HL-60 (cell line): ENCODE measurements around the gene CHRNA4.

ENCODE experiments used
- DNase-seq, 2 experiments: peaks; one replicate each; pipeline ENCODE4 v3.0.0-alpha.2; 2010 to 2020; ENCODE audit warnings: low read depth in 1 of 2, low spot score in 1 of 2
- H3K27ac ChIP-seq: fragments of 250-450 bp; sonication (Bioruptor Pico); replicated peaks from 2 replicates; pipeline ENCODE4 v1.5.1; 2020; ENCODE audit warnings: mild to moderate bottlenecking, moderate library complexity
- H3K27me3 ChIP-seq: fragments of 250-450 bp; sonication (Bioruptor Pico); 2 replicates; pipeline ENCODE4 v1.5.1; 2021; ENCODE audit warnings: mild to moderate bottlenecking, moderate library complexity; ENCODE audit not compliant: insufficient read depth, poor library complexity, severe bottlenecking
- H3K4me3 ChIP-seq: replicated peaks from 2 replicates; pipeline ENCODE4 v1.5.1; 2011; ENCODE audit warnings: mild to moderate bottlenecking, control low read depth, low read length; ENCODE audit not compliant: insufficient read depth
- GABPA ChIP-seq: IDR thresholded peaks from 2 replicates; pipeline ENCODE4 v1.6.1; 2012; ENCODE audit warnings: low read depth
- POLR2AphosphoS5 ChIP-seq: IDR thresholded peaks from 2 replicates; pipeline ENCODE4 v1.6.1; 2012; ENCODE audit warnings: low read depth
- SPI1 ChIP-seq: IDR thresholded peaks from 2 replicates; pipeline ENCODE4 v1.6.1; 2012; ENCODE audit warnings: low read depth, mild to moderate bottlenecking, borderline replicate concordance
- TF ChIP-seq, protein P1 (sequence below): IDR thresholded peaks from one replicate; pipeline ENCODE4 v1.5.1; 2011; ENCODE audit warnings: low read length, control low read depth, inconsistent platforms; ENCODE audit not compliant: insufficient read depth
- TF ChIP-seq, protein P2 (sequence below): IDR thresholded peaks from 2 replicates; pipeline ENCODE4 v1.6.1; 2012; ENCODE audit warnings: low read depth; ENCODE audit not compliant: insufficient replicate concordance

Gene CHRNA4

GRCh38 chr20:63325554-63326313 lies 35.4 kb downstream of the CHRNA4 start:
- TF ChIP-seq, protein P1, sequence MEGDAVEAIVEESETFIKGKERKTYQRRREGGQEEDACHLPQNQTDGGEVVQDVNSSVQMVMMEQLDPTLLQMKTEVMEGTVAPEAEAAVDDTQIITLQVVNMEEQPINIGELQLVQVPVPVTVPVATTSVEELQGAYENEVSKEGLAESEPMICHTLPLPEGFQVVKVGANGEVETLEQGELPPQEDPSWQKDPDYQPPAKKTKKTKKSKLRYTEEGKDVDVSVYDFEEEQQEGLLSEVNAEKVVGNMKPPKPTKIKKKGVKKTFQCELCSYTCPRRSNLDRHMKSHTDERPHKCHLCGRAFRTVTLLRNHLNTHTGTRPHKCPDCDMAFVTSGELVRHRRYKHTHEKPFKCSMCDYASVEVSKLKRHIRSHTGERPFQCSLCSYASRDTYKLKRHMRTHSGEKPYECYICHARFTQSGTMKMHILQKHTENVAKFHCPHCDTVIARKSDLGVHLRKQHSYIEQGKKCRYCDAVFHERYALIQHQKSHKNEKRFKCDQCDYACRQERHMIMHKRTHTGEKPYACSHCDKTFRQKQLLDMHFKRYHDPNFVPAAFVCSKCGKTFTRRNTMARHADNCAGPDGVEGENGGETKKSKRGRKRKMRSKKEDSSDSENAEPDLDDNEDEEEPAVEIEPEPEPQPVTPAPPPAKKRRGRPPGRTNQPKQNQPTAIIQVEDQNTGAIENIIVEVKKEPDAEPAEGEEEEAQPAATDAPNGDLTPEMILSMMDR, result no peak
- TF ChIP-seq SPI1 (no peak), GABPA (no peak), POLR2AphosphoS5 (no peak)
- TF ChIP-seq, protein P2, sequence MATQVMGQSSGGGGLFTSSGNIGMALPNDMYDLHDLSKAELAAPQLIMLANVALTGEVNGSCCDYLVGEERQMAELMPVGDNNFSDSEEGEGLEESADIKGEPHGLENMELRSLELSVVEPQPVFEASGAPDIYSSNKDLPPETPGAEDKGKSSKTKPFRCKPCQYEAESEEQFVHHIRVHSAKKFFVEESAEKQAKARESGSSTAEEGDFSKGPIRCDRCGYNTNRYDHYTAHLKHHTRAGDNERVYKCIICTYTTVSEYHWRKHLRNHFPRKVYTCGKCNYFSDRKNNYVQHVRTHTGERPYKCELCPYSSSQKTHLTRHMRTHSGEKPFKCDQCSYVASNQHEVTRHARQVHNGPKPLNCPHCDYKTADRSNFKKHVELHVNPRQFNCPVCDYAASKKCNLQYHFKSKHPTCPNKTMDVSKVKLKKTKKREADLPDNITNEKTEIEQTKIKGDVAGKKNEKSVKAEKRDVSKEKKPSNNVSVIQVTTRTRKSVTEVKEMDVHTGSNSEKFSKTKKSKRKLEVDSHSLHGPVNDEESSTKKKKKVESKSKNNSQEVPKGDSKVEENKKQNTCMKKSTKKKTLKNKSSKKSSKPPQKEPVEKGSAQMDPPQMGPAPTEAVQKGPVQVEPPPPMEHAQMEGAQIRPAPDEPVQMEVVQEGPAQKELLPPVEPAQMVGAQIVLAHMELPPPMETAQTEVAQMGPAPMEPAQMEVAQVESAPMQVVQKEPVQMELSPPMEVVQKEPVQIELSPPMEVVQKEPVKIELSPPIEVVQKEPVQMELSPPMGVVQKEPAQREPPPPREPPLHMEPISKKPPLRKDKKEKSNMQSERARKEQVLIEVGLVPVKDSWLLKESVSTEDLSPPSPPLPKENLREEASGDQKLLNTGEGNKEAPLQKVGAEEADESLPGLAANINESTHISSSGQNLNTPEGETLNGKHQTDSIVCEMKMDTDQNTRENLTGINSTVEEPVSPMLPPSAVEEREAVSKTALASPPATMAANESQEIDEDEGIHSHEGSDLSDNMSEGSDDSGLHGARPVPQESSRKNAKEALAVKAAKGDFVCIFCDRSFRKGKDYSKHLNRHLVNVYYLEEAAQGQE, result no peak
- H3K27me3 ChIP-seq, result no peaks in the 10 kb centered on the region
- no peak overlapping the region for H3K27ac ChIP-seq

DNA sequence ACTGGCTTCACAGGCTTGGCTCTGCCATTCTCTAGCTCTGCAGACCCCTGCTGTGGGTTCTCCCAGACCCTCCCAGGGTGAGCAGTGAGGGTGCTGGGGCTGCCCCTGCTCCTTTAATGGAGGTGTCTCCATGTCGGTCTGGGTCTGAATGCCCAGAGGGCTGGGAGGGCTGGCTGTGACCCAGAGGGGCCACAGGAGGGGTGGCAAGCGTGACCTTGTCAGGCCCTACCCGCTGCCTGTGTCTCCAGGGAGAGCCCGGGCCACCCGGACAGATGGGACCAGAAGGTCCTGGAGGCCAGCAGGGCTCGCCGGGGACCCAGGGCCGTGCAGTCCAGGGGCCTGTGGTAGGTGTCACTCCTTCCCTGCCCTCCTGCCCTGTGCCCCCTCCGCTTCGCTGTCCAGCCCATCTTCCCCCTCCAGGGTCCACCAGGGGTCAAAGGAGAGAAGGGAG lies 36.1 kb downstream of the CHRNA4 start:
- TF ChIP-seq POLR2AphosphoS5, result no peak

More at GRCh38 chr20:63325554-63326313, 35.4 kb downstream of the CHRNA4 start:
- no peak for DNase-seq
- no peak overlapping the region for H3K4me3 ChIP-seq

DNA sequence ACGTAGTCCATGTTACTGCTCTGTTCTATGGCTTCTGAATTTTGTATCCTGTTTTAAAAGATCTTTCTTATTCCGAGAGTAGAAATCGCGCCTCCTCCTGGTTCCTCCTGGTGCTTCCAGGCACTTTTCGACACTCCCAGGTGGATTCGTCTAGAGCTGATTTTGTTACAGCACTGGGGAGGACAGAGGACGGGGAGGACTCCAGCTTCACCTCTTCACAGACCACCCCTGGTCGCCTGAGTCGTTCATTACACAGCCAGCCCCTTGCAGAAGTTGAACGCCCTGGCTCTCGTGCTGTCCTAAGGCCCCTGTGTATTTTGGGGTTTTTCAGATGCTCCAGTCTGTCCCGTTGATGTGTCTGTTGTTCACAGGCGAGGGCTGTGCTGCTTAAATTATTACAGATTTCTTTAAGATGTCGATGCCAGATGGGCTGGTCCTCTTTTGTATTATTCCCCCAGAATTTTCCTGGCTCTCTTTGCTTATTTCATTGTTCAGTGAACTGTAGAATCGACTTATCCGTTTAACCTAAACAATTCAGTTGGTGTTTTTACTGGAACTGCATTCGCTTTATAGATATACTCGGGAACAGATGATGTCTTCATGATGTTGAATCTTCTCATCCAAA lies 37.7 kb downstream of the CHRNA4 start:
- DNase-seq, result no peak
- Histone ChIP-seq H3K27ac (no peak overlapping the region), H3K27me3 (no peaks in the 10 kb centered on the region), H3K4me3 (no peak overlapping the region)
- TF ChIP-seq, protein P1, result no peak
- TF ChIP-seq SPI1 (no peak), POLR2AphosphoS5 (no peak), GABPA (no peak)
- TF ChIP-seq, protein P2, result no peak

More for the DNA sequence above, 36.1 kb downstream of the CHRNA4 start:
- Histone ChIP-seq H3K27me3 (no peaks in the 10 kb centered on the region), H3K4me3 (no peak overlapping the region), H3K27ac (no peak overlapping the region)
- DNase-seq, result no peak

DNA sequence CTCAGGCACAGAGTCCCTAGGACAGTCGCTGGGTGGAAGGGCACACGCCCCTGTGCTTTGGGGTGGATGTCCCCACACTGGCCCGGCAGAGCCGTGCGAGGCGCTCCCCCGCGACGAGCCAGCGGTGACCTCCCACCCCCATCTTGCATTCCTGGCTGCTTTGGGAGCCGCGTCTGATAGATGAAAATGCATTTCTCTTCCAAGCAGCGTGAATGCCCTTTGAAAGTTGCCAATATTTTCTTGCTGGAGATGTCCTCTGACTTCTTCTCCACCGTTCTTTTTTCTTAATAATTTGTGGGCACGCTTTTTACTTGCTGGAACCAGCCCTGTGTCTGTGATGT lies 38.2 kb downstream of the CHRNA4 start:
- no peak overlapping the region for H3K4me3 ChIP-seq
- no peak for TF ChIP-seq GABPA
- TF ChIP-seq, protein P2, result no peak
- TF ChIP-seq, protein P1, result no peak
- H3K27ac ChIP-seq, result no peak overlapping the region
- H3K27me3 ChIP-seq, result no peaks in the 10 kb centered on the region
- no peak for DNase-seq
